IMR-90 (cell line): ENCODE measurements around the gene MAB21L4. TPM values are rescaled to one million over a fixed set of nuclear protein-coding genes. Genes with fewer than 3 reads are reported as not detected.
A peak's percentile ranks its signal among the peaks of the same experiment; 100 is the strongest.

Source experiments
- CHD1 ChIP-seq: IDR thresholded peaks from 2 replicates; pipeline ENCODE4 v1.6.1; 2012; ENCODE audit warnings: low read depth, low read length, improper control_type of control experiment
- ELK1 ChIP-seq: fragments of 150-350 bp; IDR thresholded peaks from 2 replicates; pipeline ENCODE4 v1.6.1; 2016; ENCODE audit warnings: low read depth, mild to moderate bottlenecking, low read length, moderate library complexity, borderline replicate concordance
- MAZ ChIP-seq: IDR thresholded peaks from 2 replicates; pipeline ENCODE4 v1.6.1; 2012; ENCODE audit warnings: low read depth, mild to moderate bottlenecking, low read length, improper control_type of control experiment, moderate library complexity, borderline replicate concordance
- RCOR1 ChIP-seq: IDR thresholded peaks from 2 replicates; pipeline ENCODE4 v1.6.1; 2012; ENCODE audit warnings: mild to moderate bottlenecking, low read length, improper control_type of control experiment; ENCODE audit not compliant: insufficient replicate concordance
- polyA plus RNA-seq, 3 experiments: library from polyadenylated mRNA; depleted of rRNA; stranded (reverse); fragments of >200 nt; gene quantifications; 2 replicates each; pipeline ENCODE4 v1.2.3, GENCODE V29; 2012; ENCODE audit warnings: low replicate concordance in 1 of 3
- total RNA-seq: library from RNA; depleted of rRNA; stranded (reverse); fragments of >200 nt; gene quantifications from 2 replicates; pipeline ENCODE4 v1.2.3, GENCODE V29; 2012

The MAB21L4 gene
- total and polyA plus RNA-seq, 2 of the 4 experiments (the other 2 are of a cell fraction), result not detected

- TF ChIP-seq CHD1, result no peak
- no peak for TF ChIP-seq ELK1
- no peak for TF ChIP-seq RCOR1
- TF ChIP-seq MAZ, result peak; percentile 92
Measured at GRCh38 chr2:240921311-240921994, 25.5 kb upstream of the MAB21L4 start (continued).
